ENCODE measurements around the gene PIK3C2A. TPM values are rescaled to one million over a fixed set of nuclear protein-coding genes. Genes with fewer than 3 reads are reported as not detected.

PIK3C2A gene
- total RNA-seq, 1 donor from 2014 or later: 41.2 TPM

DNA sequence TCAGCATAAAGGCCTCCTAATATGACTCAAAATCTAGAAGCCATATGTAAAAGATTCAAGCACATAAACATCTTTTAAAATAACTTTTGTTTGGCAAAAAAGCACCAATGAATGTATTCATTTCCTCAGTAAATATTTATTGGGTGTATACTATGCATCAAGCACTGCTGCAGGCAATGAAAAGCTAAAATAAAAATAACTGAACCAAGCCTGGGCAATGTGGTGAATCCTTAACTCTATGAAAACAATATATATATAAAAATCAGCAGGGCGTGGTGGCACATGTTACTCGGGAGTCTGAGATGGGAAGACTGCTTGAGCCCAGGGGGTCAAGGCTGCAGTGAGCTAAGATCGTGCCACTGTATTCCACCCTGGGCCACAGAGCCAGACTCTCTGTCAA is 27.8 kb downstream of the PIK3C2A start:
- H3K27ac Mint-ChIP-seq: no peak overlapping the region
- peaks cover 7% of the 10 kb centered on the region for H3K36me3 Mint-ChIP-seq (ENCODE audit: low read depth)
- peaks cover 4% of the 10 kb centered on the region for H3K4me1 Mint-ChIP-seq
- H3K4me3 Mint-ChIP-seq: no peak overlapping the region
- CTCF ChIA-PET: no interaction called here
- no peaks in the 10 kb centered on the region for H3K9me3 Mint-ChIP-seq
- TF ChIP-seq, protein P1, sequence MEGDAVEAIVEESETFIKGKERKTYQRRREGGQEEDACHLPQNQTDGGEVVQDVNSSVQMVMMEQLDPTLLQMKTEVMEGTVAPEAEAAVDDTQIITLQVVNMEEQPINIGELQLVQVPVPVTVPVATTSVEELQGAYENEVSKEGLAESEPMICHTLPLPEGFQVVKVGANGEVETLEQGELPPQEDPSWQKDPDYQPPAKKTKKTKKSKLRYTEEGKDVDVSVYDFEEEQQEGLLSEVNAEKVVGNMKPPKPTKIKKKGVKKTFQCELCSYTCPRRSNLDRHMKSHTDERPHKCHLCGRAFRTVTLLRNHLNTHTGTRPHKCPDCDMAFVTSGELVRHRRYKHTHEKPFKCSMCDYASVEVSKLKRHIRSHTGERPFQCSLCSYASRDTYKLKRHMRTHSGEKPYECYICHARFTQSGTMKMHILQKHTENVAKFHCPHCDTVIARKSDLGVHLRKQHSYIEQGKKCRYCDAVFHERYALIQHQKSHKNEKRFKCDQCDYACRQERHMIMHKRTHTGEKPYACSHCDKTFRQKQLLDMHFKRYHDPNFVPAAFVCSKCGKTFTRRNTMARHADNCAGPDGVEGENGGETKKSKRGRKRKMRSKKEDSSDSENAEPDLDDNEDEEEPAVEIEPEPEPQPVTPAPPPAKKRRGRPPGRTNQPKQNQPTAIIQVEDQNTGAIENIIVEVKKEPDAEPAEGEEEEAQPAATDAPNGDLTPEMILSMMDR (IDR thresholded peaks at IDR 0.05): no peak
- POLR2A ChIA-PET: no interaction called here
- DNase-seq (no peak), ATAC-seq (ENCODE audit: low read depth) (no peak)
- H3K27me3 Mint-ChIP-seq: no peaks in the 10 kb centered on the region
- intact Hi-C loops (cut with micrococcal nuclease): no loop called here

DNA sequence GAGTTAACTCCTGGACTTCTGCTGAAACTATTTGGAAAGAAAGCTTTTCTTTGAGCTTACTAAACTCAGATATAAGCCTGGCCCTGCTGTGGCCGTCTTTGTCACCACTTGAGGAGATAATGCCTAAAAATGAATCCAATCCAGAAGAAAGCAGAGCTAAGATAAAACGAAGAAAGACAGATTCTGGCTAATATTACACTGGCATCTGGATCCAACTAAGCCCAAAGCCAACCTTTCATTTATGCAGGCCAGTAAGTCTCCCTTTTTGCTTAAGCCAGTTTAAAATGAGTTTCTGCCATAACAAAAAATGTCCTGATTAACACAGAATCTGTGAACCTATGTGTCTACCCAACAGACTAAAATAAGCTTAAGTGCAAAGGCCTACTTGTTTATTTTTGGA is 34.5 kb downstream of the PIK3C2A start:
- H3K27me3 Mint-ChIP-seq: no peaks in the 10 kb centered on the region
- no peak for DNase-seq

DNA sequence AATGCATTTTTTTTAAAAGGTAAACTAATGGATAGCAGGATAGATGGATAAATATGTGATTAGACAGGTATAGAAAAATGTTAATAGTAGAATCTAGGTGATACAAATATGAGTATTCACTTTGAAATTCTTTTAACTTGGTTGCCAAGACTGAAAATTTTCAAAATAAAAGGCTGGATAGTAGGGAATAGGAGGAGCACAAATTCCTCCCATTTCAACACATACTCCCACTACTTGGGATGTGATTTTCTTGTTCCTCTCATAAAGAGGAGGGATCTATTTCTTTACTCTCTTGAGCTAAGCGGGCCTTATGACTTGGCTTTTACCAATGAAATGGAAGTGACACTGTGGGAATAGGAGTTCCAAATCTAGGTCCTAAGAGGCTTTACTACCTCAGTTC is 35.9 kb downstream of the PIK3C2A start:
- Mint-ChIP-seq H3K4me3 (no peak overlapping the region), H3K9me3 (no peaks in the 10 kb centered on the region), H3K27me3 (no peaks in the 10 kb centered on the region), H3K4me1 (peaks cover 4% of the 10 kb centered on the region), H3K27ac (no peak overlapping the region), H3K36me3 (ENCODE audit: low read depth) (peaks cover 36% of the 10 kb centered on the region)
- DNase-seq: no peak
- POLR2A ChIA-PET: no interaction called here
- TF ChIP-seq, protein P1 (IDR thresholded peaks at IDR 0.05): no peak
- intact Hi-C loops (cut with micrococcal nuclease): no loop called here
- no peak for ATAC-seq (ENCODE audit: low read depth)
- CTCF ChIA-PET: no interaction called here

More for the DNA sequence above, 34.5 kb downstream of the PIK3C2A start:
- TF ChIP-seq, protein P1 (IDR thresholded peaks at IDR 0.05): no peak
- Mint-ChIP-seq H3K27ac (no peak overlapping the region), H3K9me3 (no peaks in the 10 kb centered on the region), H3K4me3 (no peak overlapping the region), H3K36me3 (ENCODE audit: low read depth) (peaks cover 25% of the 10 kb centered on the region), H3K4me1 (peaks cover 4% of the 10 kb centered on the region)
- POLR2A ChIA-PET: no interaction called here
- CTCF ChIA-PET: interaction anchor here (0.7 kb wide), 1 partner anchor 348 kb away, joined by 3 read pairs; no protein-coding TSS in a partner anchor
- ATAC-seq (ENCODE audit: low read depth): no peak
- intact Hi-C loops (cut with micrococcal nuclease): no loop called here

DNA sequence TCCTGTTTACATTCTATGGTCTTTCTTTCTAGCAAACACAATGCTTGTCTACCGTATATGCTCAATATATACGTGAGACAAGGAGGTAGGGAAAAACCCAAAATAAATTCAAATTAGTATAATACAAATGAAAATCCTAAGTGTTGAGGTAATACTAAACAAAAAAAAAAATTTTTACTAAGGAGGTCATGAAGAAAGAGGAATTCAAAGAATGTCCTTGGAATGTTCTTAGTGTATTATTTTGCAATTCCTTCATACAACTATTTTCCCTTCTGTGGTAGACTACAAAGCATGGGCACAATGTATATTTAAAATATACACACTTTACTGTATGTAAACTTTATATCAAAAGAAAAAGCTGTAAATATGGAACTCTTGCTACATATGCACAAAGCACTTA is 36.4 kb downstream of the PIK3C2A start:
- Mint-ChIP-seq H3K27ac (no peak overlapping the region), H3K9me3 (no peaks in the 10 kb centered on the region), H3K36me3 (ENCODE audit: low read depth) (peaks cover 37% of the 10 kb centered on the region), H3K27me3 (no peaks in the 10 kb centered on the region), H3K4me1 (peaks cover 4% of the 10 kb centered on the region), H3K4me3 (no peak overlapping the region)
- intact Hi-C loops (cut with micrococcal nuclease): no loop called here
- CTCF ChIA-PET: no interaction called here
- POLR2A ChIA-PET: no interaction called here
- DNase-seq (no peak), ATAC-seq (ENCODE audit: low read depth) (no peak)
- TF ChIP-seq, protein P1 (IDR thresholded peaks at IDR 0.05): no peak

DNA sequence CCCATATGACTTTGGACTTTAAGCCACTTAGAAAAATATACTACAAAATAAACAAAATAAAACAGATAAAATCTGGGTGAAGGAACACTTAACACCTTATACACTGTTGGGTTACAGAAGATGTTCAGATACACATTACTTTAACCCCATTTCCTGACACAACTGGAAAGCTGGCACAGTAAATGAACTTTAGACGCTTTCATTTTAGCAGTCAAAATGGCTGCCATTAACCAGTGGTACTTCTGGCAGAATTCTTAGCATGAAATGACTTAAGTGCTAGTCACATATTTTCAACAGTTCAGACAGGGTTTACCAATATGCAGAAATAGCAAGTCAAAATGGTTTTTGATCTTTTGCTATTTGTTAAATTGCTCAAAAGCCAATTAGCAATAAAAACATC is 37.9 kb downstream of the PIK3C2A start:
- Mint-ChIP-seq H3K4me3 (no peak overlapping the region), H3K27me3 (no peaks in the 10 kb centered on the region), H3K9me3 (no peaks in the 10 kb centered on the region), H3K36me3 (ENCODE audit: low read depth) (peaks cover 39% of the 10 kb centered on the region), H3K4me1 (peaks cover 5% of the 10 kb centered on the region), H3K27ac (no peak overlapping the region)
- TF ChIP-seq, protein P1 (IDR thresholded peaks at IDR 0.05): no peak
- ChIA-PET POLR2A (no interaction called here), CTCF (no interaction called here)
- intact Hi-C loops (cut with micrococcal nuclease): no loop called here
- DNase-seq (no peak), ATAC-seq (ENCODE audit: low read depth) (no peak)

All from activated B cell treated with CpG ODN at 0.5 μM for 24 hours (primary cell).